ENCODE data around the gene CCDC9. TPM values are rescaled to one million over a fixed set of nuclear protein-coding genes. Genes with fewer than 3 reads are reported as not detected.

The CCDC9 gene
- total and polyA plus RNA-seq, 2 experiments from 2014 or later = 14.5 to 15.0 TPM

- TF ChIP-seq REST (IDR thresholded peaks at IDR 0.05; ENCODE audit: unreplicated experiment) (no peak), POLR2AphosphoS5 (IDR thresholded peaks at IDR 0.05; ENCODE audit: low read depth) (no peak)
These were observed 14.1 kb downstream of the CCDC9 start (continued) for GRCh38 chr19:47270408-47270807.

- no peaks in the 10 kb centered on the region for H3K79me2 ChIP-seq (replicated peaks; ENCODE audit: insufficient read depth)
- H3K9me2 ChIP-seq (ENCODE audit: insufficient read depth) = no peaks in the 10 kb centered on the region
- peaks cover 8% of the 10 kb centered on the region for H3K27me3 ChIP-seq (ENCODE audit: insufficient read depth)
- no peaks in the 10 kb centered on the region; the same call in 2 of the 3 replicates for H3K9me3 Mint-ChIP-seq
- H3K27ac Mint-ChIP-seq = no peak overlapping the region
- no peak overlapping the region for H2AFZ ChIP-seq
- H3K36me3 Mint-ChIP-seq (ENCODE audit: low read depth) = peaks cover 35% of the 10 kb centered on the region
- H3K4me3 Mint-ChIP-seq = peak overlapping the region; percentile 88
- ATAC-seq = no peak
- H3K27ac ChIP-seq (ENCODE audit: low read depth) = no peak overlapping the region
- peaks cover 37% of the 10 kb centered on the region for H3K27me3 Mint-ChIP-seq (ENCODE audit: insufficient read depth, low read depth, poor library complexity)
- peaks cover 3% of the 10 kb centered on the region for H4K20me1 ChIP-seq (replicated peaks; ENCODE audit: insufficient read depth)
- DNase-seq (ENCODE audit: low spot score) = no peak
- H3K4me2 ChIP-seq = peak overlapping the region; percentile 95
- no peaks in the 10 kb centered on the region for H3K36me3 ChIP-seq (ENCODE audit: insufficient read depth)
- H3F3A ChIP-seq (replicated peaks; ENCODE audit: low read depth) = peaks cover 20% of the 10 kb centered on the region
- H3K4me3 ChIP-seq = peak overlapping the region; percentile 83
- peaks cover 24% of the 10 kb centered on the region for H3K4me1 Mint-ChIP-seq
- peaks cover 11% of the 10 kb centered on the region; the same call in 1 of the 2 replicates for H3K4me1 ChIP-seq (ENCODE audit: insufficient read depth)
- TF ChIP-seq NANOG (IDR thresholded peaks at IDR 0.05; ENCODE audit: borderline replicate concordance) (no peak), ZNF114 (CRISPR knock-in tag; IDR thresholded peaks at IDR 0.05) (no peak), JUNB (IDR thresholded peaks at IDR 0.05; ENCODE audit: unreplicated experiment) (no peak), ZNF331 (CRISPR knock-in tag; IDR thresholded peaks at IDR 0.05; ENCODE audit: low read depth) (no peak), ETS1 (IDR thresholded peaks at IDR 0.05) (no peak), EZH2phosphoT487 (IDR thresholded peaks at IDR 0.05; ENCODE audit: unreplicated experiment) (no peak), EZH2 (IDR thresholded peaks at IDR 0.05; ENCODE audit: low read depth, unreplicated experiment) (no peak), REST (IDR thresholded peaks at IDR 0.05; ENCODE audit: unreplicated experiment) (no peak), ZNF462 (CRISPR knock-in tag; IDR thresholded peaks at IDR 0.05) (no peak), STAT1 (IDR thresholded peaks at IDR 0.05; ENCODE audit: unreplicated experiment) (no peak), POLR2AphosphoS5 (IDR thresholded peaks at IDR 0.05; ENCODE audit: low read depth) (no peak)
These were observed 15.6 kb downstream of the CCDC9 start for GRCh38 chr19:47271949-47272348.

Data from GM23338 (cell line).